Stimulated activated CD8-positive, alpha-beta memory T cell treated with anti-CD3 and anti-CD28 coated beads, Interleukin-12 subunit alpha, Interleukin-12 subunit beta, amount 100 ng/mL, for 1 hour (primary cell): ENCODE results near the gene SERPINE1.
"Not testable (repeated sequence)": the region's sequence is repeated elsewhere in the genome, so short reads cannot be mapped to it uniquely, and the experiment has no call there.

ENCODE experiments used
- DNase-seq: peaks from one replicate; pipeline ENCODE4 v3.0.0-alpha.2; 2020; ENCODE audit warnings: low read depth

The SERPINE1 gene

DNA sequence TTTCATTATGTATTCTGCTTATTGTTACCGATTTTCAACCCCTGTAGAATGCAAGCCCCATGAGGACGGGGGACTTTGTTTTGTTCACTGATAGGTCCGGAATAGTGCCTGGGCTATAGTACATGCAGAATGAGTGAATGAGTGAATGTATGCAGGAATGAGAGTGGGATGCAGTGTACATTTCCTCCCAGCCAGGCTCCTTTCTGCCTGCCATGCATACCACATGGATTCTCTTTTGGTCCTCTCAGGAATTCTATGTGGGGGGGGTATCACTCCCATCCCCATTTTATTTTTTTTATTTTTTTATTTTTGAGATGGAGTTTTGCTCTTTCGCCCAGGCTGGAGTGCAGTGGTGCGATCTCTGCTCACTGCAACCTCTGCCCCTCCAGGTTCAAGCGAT lies 24.9 kb upstream of the SERPINE1 start:
- DNase-seq = no peak

DNA sequence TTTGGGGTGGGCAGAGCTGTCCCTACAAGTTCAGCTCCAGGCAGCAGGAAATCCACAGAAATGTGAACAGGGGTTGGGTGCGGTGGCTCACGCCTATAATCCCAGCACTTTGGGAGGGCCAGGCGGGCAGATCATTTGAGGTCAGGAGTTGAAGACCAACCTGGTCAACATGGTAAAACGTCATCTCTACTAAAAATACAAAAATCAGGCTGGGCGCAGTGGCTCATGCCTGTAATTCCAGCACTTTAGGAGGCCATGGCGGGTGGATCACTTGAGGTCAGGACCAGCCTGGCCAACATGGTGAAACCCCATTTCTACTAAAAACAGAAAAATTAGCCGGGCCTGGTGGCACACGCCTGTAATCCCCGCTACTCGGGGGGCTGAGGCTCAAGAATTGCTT lies 23.2 kb upstream of the SERPINE1 start:
- DNase-seq = not testable (repeated sequence)

DNA sequence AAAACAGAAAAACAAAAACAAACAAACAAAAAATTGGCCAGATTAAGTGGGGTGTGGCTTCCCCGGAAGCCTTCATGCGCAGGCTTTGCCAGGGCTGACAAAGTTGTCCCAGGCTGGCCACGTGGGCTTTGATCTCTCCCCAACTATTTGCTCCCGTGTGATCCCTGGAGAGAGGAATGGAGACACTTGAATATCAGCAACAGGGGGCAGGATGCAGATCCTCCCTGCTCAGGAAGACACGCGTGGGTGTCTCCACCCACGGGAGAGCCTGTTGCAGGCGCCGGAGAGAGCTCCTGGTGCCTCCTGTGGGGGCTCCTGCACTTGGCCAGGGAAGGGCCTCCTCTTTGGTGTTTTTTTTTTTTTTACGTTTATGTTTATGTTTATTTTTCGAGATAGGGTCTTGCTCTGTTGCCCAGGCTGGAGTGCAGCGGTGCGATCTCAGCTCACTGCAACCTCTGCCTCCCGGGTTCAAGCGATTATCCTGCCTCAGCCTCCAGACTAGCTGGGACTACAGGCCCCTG lies 22.7 kb upstream of the SERPINE1 start:
- no peak for DNase-seq

DNA sequence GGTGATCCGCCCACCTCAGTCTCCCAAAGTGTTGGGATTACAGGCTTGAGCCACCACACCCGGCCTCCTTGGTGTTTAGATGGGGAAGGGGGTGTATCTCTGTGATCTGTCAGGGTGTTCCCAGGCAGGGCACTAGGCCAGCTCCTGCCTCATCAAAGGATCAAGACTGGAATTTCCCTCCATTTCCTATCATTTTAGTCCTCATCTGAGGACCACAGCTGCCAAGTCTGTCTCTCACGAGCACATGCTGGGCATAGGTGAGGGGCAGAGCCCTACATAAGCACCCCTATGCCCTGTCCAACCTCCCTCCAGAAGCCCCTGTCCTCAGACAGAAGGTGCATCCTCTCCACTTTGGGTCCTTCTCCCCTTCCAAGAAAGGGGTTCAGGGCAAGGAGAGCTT lies 22.1 kb upstream of the SERPINE1 start:
- DNase-seq = no peak

DNA sequence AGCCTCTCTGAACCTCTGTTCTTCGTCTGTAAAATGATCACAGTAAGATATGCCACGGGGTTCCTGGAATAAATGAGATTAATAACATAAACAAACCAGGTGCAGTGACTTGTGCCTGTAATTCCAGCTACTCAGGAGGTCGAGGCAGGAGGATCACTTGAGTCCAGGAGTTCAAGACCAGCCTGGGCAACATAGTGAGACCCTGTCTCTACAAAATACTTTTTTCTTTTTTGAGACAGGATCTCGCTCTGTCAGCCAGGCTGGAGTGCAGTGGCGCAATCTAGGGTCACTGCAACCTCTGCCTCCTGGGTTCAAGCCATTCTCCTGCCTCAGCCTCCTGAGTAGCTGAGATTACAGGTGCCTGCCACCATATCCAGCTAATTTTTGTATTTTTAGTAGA lies 21.7 kb upstream of the SERPINE1 start:
- not testable (repeated sequence) for DNase-seq

DNA sequence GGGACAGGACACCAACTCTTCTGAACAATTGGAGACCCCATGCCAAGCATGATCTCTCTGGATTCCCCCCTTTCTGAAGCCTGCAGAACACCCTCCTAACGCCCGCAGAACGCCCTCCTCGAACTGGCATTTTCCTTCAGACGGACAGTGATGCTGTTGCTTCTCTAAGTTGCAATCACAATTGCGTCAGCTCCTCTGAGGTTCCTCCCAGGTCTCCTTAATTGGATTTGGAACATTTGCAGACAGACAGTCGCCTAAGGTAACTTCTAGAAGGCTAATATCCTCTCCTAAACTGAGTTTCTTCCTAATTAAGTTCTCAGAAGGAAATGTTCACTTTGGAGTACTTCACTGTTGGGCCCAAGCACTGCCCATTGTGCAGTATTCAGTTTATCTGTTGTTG lies 20.5 kb upstream of the SERPINE1 start:
- no peak for DNase-seq

DNA sequence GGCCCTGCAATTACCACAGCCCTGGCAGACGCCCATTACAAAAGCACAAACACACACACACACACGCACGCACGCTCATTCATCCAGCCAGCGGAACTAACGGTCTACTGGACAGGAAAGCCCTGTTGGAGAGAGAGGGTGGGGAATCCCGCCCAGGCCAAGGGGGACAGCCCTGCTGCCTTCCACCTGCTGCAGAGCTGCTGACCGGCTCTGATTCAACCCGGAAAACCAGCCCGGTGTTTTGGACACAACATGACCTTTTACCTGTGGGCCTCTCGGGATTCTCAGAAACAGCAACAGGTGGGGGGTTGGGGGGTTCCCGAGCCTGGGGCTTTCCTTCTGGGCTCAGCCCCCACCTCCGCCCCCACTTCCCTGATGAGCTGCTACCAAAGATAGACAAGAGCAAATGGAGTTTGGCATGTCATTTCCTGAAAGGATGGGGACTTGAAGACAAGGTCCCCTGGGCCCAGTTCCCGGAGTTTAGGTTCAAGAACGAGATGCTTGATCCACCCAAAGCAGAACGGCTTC lies 18.5 kb upstream of the SERPINE1 start:
- DNase-seq = no peak

DNA sequence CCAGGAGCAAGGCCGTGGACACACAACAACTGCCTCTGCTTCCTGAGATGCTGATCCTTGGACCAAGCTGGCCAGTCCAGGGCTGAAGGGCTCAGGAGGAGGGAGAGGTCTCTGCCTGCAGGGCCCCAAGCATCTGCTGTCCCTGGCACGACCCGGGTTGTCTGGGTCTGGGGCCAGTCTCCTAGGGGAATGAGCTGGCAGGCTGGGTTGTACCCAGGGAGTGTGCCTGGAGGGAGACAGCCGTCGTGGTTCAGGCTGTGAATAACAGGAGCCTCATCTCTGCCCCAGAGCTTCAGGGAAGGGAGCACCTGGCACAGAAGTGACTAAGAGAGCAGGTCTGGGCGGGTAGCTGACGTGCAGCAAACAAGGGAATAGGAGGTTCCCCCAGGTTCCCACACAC lies 17.9 kb upstream of the SERPINE1 start:
- no peak for DNase-seq

DNA sequence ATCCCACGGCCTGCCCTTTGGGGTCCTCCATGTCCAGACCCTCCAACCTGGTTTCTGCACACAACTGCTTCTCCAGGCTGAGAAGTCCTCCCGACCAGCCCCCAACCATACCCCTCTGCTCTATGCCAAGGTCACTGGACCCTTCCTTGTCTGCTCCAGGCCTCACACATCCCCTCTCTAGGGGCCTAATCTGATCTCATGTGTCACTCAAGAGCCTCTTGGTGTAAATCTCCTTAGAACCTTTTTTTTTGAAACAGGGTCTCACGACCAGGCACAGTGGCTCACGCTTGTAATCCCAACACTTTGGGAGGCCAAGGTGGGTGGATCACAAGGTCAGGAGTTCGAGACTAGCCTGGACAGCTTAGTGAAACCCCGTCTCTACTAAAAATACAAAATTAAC lies 17.5 kb upstream of the SERPINE1 start:
- no peak for DNase-seq

DNA sequence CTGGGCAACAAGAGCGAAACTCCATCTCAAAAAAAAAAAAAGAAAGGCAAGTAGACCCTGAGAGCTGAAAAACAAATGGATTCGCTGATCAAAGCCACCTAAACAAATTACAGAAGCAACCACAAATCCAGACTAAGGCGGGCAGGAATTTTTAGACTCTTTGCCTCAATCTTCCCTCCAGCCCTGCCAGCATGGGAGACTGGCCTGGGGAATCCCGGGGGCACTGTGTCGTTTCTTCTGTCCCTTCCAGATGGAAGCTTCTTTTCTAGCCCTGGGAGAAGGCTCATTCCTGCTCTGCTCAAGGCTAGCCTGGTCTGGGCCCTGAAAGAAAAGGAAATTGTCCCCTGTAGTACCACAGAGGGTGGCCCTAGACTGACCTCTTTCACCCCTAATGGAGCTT lies 15.6 kb upstream of the SERPINE1 start:
- DNase-seq = no peak

DNA sequence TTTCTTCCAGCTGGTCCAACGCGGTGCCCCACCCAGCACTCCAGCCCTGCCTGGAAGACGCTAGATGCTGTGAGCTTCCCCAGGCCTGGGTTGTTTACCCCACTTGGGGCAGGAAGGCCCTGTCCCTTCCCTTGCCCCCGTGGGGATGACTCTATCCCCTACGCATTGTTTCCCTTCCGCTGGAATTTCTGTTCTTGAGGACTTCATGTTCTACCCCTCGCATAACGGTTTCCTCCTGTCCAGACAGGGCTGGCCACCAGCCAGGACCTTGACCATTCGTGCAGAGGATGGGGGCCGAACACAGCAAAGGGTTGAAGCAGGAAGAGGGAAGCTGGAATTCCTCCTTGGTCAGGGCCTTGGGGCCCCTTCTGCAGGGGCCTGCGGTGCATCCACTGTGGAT lies 14.7 kb upstream of the SERPINE1 start:
- no peak for DNase-seq

DNA sequence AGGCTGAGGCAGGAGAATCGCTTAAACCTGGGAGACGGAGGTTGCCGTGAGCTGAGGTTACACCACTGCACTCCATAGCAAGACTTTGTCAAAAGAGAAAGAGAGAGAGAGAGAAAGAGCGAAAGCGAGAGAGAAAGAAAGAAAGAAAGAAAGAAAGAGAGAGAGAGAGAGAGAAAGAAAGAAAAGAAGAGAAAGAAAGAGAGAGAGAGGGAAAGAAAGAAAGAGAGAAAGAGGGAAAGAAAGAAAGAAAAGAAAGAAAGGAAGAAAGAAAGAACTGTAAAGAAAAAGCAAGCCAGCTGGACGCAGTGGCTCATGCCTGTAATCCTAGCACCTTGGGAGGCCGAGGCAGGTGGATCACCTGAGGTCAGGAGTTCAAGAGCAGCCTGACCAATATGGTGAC lies 13.8 kb upstream of the SERPINE1 start:
- not testable (repeated sequence) for DNase-seq

DNA sequence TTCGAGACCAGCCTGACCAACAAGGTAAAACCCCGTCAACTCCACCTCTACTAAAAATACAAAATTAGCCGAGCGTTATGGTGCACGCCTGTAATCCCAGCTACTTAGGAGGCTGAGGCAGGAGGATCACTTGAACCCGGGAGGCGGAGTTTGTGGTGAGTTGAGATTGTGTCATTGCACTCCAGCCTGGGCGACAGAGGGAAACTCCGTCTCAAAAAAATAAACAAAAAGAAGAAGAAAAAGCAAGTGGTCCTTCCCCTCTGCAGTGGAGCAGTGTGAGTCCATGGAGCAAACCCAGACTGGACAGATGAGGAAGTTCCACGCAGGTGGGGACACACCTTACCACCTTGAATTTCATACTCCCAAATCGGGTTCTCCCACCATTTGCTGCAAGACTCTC lies 13.1 kb upstream of the SERPINE1 start:
- DNase-seq = no peak

DNA sequence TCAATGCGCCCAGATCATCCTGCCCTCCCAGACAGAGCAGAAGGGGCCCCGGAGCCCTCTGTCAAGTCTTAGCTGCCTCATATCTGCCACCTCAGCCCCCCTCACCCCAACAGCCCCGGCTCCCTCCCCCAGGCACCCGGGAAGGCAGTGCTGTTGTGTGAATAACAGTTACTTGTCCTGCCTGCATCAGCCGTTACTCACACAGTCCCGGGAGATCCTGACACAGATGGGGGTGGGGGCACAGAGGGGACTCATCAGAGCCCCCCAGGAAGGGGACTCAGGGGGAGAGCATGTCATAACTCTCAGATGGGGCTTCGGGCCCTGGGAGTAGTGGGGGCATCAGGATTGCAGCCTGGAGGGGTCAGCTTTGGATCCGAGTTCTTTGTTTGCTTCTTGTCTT lies 12.4 kb upstream of the SERPINE1 start:
- DNase-seq = no peak

DNA sequence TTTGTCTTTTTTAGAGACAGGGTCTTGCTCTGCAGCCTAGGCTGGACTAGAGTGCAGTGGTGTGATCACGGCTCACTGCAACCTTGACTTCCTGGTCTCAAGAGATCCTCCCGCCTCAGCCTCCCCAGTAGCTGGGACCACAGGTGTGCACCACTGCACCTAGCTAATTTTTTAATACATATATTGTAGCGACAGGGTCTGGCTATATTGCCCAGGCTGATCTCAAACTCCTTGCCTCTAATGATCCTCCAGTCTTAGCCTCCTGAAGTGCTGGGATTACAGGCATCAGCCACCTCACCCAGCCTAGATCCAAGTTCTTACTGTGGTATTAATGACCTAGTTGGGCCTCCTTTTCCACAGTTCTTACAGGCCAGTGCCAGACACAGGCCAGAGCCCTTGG lies 11.7 kb upstream of the SERPINE1 start:
- DNase-seq = no peak

DNA sequence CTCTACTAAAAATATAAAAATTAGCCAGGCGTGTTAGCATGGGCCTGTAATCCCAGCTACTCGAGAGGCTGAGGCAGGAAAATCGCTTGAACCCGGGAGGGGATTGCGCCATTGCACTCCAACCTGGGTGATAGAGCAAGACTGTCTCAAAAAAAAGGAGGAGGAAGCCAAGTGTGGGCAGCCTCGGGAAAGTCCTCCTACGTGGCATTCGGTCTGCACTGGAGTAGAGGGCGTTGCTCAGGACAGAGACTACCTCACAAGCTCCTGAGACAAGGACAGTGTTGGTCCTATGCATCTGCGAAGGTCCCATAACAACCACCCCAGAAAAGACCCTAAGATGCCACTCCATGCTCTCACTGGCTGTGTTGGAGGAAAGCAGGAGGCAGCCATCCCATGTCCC lies 10.0 kb upstream of the SERPINE1 start:
- DNase-seq = no peak

DNA sequence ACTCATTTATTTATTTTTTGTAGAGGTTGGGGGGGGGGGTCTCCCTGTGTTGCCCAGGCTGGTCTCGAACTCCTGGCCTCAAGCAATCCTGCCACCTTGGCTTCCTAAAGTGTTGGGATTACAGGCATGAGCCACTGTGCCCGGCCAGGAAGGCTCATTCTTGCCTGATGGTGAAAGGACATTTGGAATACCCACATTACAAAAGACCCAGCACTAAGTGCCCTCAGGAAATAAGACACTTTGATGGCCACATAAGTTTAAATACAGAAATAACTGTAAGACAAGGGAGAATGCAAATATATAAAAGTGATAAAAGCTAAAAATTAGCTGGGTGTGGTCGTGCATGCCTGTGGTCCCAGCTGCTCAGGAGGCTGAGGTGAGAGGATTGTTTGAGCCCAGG lies 8.0 kb upstream of the SERPINE1 start:
- no peak for DNase-seq

DNA sequence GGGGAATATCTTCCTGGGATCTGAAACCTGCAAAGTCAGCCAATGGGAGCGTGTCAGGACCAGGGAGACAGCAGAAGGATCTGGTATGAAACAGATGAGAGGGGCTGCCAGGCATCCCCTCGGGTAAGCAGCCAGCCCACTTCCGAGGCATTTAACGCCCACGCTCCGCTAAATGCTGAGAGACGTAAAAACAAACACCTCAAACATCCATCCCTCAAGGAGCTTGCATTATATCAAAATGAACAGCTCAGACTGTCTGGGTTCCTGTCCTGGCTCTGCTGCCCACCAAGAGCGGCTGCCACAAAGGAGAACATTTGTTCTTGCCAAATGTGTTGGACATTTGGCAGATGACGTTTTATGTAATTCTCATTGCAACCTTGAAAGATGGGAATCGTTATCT lies 7.0 kb upstream of the SERPINE1 start:
- DNase-seq = no peak

DNA sequence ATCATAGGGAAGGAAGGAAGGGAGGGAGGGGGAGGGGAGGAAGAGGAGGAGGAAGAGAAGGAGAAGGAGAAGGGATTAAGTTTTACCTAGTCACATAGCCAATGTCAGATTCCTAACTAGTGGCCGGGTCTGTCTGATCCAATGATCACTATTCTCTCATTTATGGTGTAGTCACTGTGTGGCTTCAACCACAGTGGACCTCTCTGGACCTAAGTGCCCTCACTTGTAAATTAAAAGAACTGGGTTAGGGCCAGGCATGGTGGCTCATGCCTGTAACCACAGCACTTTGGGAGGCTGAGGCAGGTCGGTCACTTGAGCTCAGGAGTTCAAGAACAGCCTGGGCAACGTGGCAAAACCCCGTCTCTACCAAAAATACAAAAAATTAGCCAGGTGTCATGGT lies 6.6 kb upstream of the SERPINE1 start:
- no peak for DNase-seq

DNA sequence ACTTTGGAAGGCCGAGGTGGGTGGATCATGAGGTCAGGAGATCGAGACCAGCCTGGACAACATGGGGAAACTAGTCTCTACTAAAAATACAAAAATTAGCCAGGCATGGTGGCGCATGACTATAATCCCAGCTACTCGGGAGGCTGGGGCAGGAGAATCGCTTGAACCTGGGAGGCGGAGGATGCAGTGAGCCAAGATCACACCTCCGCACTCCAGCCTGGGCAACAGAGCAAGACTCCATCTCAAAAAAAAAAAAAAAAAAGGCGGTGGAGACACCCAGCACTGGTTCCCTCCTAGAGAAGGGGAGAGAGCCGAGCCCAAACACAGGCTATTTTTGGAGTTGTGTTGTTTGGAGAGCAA lies 5.3 kb upstream of the SERPINE1 start:
- DNase-seq = not testable (repeated sequence)

DNA sequence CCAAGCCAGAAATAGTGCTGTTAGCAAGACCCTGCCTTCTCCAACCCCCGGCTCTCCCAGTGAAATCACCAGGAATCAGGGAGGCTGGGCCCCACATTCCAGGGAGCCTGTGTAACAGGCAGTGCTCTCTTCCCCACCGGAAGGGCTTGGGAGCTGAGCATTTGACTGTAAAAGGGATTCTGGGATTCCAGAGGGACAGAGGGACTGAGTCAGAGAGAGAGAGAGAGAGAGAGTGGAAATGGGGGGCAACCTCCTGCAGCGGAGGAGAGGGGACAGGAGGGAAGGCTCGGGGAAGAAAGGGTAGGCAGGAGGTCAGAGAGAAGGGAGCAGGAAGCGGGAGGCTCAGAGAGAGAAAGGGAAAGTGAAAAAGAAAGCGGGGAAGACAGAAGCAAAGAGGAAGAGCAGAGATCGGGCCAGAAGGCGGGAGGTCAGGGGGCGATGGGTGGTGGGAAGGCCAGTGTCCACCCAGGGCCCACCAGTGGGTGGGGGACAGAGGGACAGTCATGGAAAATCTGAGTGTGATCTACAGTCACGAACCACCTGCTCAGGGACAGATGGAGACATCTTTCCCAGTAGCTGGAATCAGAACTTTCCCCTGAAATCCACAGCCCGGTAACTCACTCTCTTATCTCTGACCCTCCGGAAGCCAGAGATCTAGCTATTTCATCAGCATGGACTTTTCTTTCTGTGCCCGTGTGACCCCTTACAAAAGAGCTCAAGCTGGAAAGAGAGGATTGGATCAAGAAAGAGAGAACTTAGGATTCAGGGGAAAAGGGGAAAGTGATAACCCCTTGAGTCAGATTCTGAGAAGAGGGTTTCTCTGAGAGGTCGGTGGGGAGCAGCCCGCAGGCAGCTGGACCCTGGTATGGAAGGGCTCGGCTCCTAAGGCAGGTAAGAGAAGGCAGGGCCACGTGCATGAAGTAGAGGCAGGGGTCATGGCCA lies 4.6 kb upstream of the SERPINE1 start:
- no peak for DNase-seq

DNA sequence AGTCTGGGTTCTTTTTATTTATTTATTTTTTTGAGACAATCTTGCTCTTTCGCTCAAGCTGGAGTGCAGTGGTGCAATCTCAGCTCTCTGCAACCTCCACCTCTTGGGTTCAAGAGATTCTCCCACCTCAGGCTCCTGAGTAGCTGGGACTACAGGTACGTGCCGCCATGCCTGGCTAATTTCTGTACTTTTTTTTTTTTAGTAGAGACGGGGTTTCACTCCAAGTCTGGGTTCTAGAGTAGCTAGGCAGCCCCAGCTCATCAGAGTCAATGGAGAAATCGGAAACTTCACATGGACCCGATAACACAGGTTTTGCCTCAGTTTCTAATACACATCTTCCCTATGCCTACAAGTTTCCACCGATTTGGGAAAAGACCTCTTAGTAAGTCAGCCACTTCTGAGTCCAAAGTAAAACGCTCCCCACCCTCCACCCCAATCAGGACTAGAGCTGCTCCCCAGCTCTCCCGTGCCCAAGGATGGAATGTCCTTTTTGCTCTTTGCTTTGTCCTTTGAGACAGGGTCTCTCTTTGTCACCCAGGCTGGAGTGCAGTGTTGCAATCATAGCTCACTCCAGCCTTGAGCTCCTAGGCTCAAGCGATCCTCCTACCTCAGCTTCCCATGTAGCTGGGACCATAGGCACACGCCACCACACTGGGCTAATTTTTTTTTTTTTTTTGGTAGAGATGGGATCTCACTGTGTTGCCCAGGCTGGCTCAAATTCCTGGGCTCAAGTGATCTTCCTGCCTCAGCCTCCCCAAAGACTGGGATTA lies 3.8 kb upstream of the SERPINE1 start:
- no peak for DNase-seq

DNA sequence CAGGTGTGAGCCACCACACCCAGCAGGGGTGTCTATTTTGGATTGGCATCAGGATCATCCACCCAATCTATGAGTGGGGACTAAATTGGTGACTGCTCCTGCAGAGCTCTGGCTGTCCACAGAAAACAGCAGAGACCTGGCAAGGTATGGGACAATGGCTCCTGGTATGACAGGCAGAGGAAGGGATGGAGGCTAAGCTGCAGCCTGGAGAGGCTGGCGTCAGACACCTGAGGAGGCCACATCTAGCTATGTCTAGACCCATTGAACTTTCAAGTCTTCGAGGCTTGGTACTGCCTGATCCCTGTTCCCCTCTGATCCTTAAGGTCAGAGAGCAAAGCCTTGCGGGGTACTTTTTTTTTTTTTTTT lies 3.2 kb upstream of the SERPINE1 start:
- DNase-seq = no peak
